NCI-H2081 (cell line): ENCODE measurements around the gene DPF1.
"Not testable (repeated sequence)": the region's sequence is repeated elsewhere in the genome, so short reads cannot be mapped to it uniquely, and the experiment has no call there.

Source experiments
- DNase-seq, 2 experiments: peaks; one replicate each; lab custom pipeline; 2025; lab: John Stamatoyannopoulos, UW

DPF1 gene

GRCh38 chr19:38224014-38224862 is at the start of gene DPF1:
Gene DPF1 (minus strand): TSS chr19:38224222. CDS start chr19:38224142, 80 bp downstream.
- peak; percentile 86 for DNase-seq

- DNase-seq: no peak
Observed at GRCh38 chr19:38273499-38273898, 49.5 kb upstream of the DPF1 start.

- DNase-seq: peak in 1 of 2 experiments; percentile 6
Observed at GRCh38 chr19:38270587-38271167, 46.7 kb upstream of the DPF1 start.

- no peak for DNase-seq
Observed at GRCh38 chr19:38268539-38268938, 44.5 kb upstream of the DPF1 start.

GRCh38 chr19:38267761-38268483 is 43.9 kb upstream of the DPF1 start:
- peak; percentile 3 to 9 for DNase-seq

GRCh38 chr19:38266981-38267597 is 43.1 kb upstream of the DPF1 start:
- no peak for DNase-seq

- peak; percentile 2 to 39 for DNase-seq
Observed at GRCh38 chr19:38265921-38266429, 42.0 kb upstream of the DPF1 start.

- DNase-seq: peak in 1 of 2 experiments; percentile 9
Observed at GRCh38 chr19:38265213-38265861, 41.3 kb upstream of the DPF1 start.

GRCh38 chr19:38264486-38265212 is 40.6 kb upstream of the DPF1 start, which contains the start of gene SPINT2:
Gene SPINT2 (plus strand): TSS chr19:38264573. CDS start chr19:38264893, 320 bp downstream.
- peak; percentile 90 to 95 for DNase-seq

GRCh38 chr19:38263689-38264485 is 39.9 kb upstream of the DPF1 start:
- DNase-seq: peak; percentile 91 to 95

GRCh38 chr19:38262585-38263268 is 38.7 kb upstream of the DPF1 start:
- DNase-seq: no peak

- not testable (repeated sequence) for DNase-seq
Observed at GRCh38 chr19:38261942-38262341, 37.9 kb upstream of the DPF1 start.

- no peak for DNase-seq
Observed at GRCh38 chr19:38255383-38256014, 31.5 kb upstream of the DPF1 start.

GRCh38 chr19:38253788-38254187 is 29.8 kb upstream of the DPF1 start:
- no peak for DNase-seq

GRCh38 chr19:38252941-38253691 is 29.1 kb upstream of the DPF1 start:
- no peak for DNase-seq

- DNase-seq: no peak
Observed at GRCh38 chr19:38252385-38252784, 28.4 kb upstream of the DPF1 start.

- no peak for DNase-seq
Observed at GRCh38 chr19:38251564-38252051, 27.6 kb upstream of the DPF1 start.
